Right cardiac atrium (tissue), 5 donors: ENCODE data around the gene HAUS7. TPM values are rescaled to one million over a fixed set of nuclear protein-coding genes. Genes with fewer than 3 reads are reported as not detected.

ENCODE experiments used
- ATAC-seq, 2 donors: fragments of 200-7000 bp; cut with Tn5 transposase; one replicate each; pipeline versions ENCODE4 v1.8.0 to v1.9.1; 2020; ENCODE audit warnings: moderate library complexity in 2 of 2, mild to moderate bottlenecking in 1 of 2
- DNase-seq, 3 donors: peaks; one replicate each; pipeline ENCODE4 v3.0.0-alpha.2; 2020
- H3K27ac ChIP-seq: one replicate; pipeline ENCODE4 v1.5.1; 2013; ENCODE audit warnings: mild to moderate bottlenecking, low read length, control low read depth, moderate library complexity
- H3K27me3 ChIP-seq: one replicate; pipeline ENCODE4 v1.6.1; 2013; ENCODE audit not compliant: control insufficient read depth, insufficient read depth
- H3K4me1 ChIP-seq: one replicate; pipeline ENCODE4 v1.6.1; 2013; ENCODE audit warnings: low read length; ENCODE audit not compliant: control insufficient read depth, insufficient read depth
- H3K4me3 ChIP-seq: one replicate; pipeline ENCODE4 v1.5.1; 2013; ENCODE audit warnings: low read length, control low read depth
- H3K9me3 ChIP-seq: one replicate; pipeline ENCODE4 v1.6.1; 2013; ENCODE audit warnings: low read length; ENCODE audit not compliant: control insufficient read depth
- WGBS: extraction: QIAGEN DNeasy Blood & Tissue Kit; methylation state at CpG from one replicate; pipeline ENCODE4 v1.1.7; 2013; 5-methylcytosine and 5-hydroxymethylcytosine counted together
- intact Hi-C, 4 donors: fragments of 100-400 bp; cut with DNase I; formaldehyde crosslinking; loops; one replicate each; pipeline versions ENCODE4 v1.11.0 to v1.14.0; 2022 to 2023
- polyA plus RNA-seq: library from polyadenylated mRNA; stranded (reverse); fragments of 200-250 nt; gene quantifications from one replicate; pipeline ENCODE4 v1.2.3, GENCODE V29; 2013
- total RNA-seq, 4 donors: library from RNA; stranded (reverse); fragmentation: NEBNext Ultra II Directional; extraction: Animal tissue kit (Norgen Biotek cat#: 25700); gene quantifications; one replicate each; pipeline ENCODE4 v1.2.1, GENCODE V29; 2021
- donor health status: healthy with polysubstance abuse.
- donor health status: DM: no; HTN: yes; CAD: no.
- donor health status: DM: no; HTN: no; CAD: no.
- donor health status: DM: no; HTN: yes; CAD: no; lungs with severe emphysema.
- donor health status: DM: yes; HTN: yes; CAD: no.

HAUS7 gene
- total and polyA plus RNA-seq, 5 donors: 14.5 to 18.3 (median 17.3) TPM

- Histone ChIP-seq H3K4me3 (no peak overlapping the region), H3K9me3 (no peaks in the 10 kb centered on the region), H3K27ac (no peak overlapping the region), H3K4me1 (no peaks in the 10 kb centered on the region), H3K27me3 (no peaks in the 10 kb centered on the region)
- DNase-seq (no peak), ATAC-seq (peak in 1 of 2 donors; percentile 25)
- 88% methylated on average over 17 of the region's 17 CpGs for WGBS
- intact Hi-C loops: no loop called here
These were observed 36.5 kb downstream of the HAUS7 start for GRCh38 chrX:153433781-153434285.

GRCh38 chrX:153433161-153433680 lies 37.2 kb downstream of the HAUS7 start:
- Histone ChIP-seq H3K27ac (no peak overlapping the region), H3K9me3 (no peaks in the 10 kb centered on the region), H3K4me3 (no peak overlapping the region), H3K4me1 (no peaks in the 10 kb centered on the region), H3K27me3 (no peaks in the 10 kb centered on the region)
- DNase-seq (no peak), ATAC-seq (no peak)
- 72% methylated on average over 12 of the region's 12 CpGs for WGBS
- intact Hi-C loops: no loop called here

DNA sequence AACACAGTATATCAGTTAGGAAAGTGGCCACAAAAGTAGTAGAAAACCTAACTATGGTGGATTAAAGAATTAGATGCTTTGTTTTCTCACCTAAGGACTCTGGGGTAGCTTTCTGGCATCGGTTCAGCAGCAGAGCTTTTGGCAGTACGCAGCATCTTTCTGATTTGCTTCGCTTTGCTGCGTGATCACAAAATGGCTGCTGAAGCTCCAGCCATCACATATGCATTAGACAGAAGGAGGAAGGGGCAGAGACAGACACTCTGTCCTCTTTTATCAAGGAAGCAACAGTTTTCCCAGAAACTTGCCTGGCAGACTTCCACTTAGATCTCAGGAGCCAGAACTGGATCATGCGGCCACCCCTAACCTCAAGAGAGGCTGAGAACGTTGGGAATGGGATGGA lies 39.6 kb downstream of the HAUS7 start:
- intact Hi-C loops: no loop called here
- H3K4me3 ChIP-seq: no peak overlapping the region
- H3K27ac ChIP-seq: no peak overlapping the region
- no peaks in the 10 kb centered on the region for H3K27me3 ChIP-seq
- no peak for ATAC-seq
- DNase-seq: no peak
- WGBS: 87% methylated on average over 6 of the region's 6 CpGs
- no peaks in the 10 kb centered on the region for H3K4me1 ChIP-seq
- no peaks in the 10 kb centered on the region for H3K9me3 ChIP-seq

DNA sequence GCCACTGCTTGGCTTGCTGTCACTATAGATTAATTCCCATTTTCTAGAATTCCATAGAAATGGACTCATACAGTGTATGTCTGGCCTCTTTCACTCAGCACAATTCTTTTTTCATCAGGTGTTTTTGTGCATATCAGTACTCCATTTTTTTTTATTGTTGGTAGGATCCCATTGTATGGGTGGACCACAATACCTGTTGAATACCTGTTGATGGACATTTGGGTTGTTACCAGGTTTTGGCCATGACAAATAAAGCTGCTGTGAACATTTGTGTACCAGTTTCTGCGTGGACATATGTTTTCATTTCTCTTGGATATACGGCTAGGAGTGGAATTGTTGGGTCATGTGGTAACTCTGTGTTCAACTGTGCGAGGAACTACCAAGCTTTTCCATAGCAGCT lies 44.2 kb downstream of the HAUS7 start:
- intact Hi-C loops: no loop called here
- DNase-seq (no peak), ATAC-seq (no peak)
- Histone ChIP-seq H3K27me3 (no peaks in the 10 kb centered on the region), H3K4me1 (no peaks in the 10 kb centered on the region), H3K27ac (no peak overlapping the region), H3K9me3 (no peaks in the 10 kb centered on the region), H3K4me3 (no peak overlapping the region)
- 94% methylated on average over 3 of the region's 3 CpGs for WGBS

- intact Hi-C loops: no loop called here
- WGBS: 74% methylated on average over 8 of the region's 8 CpGs
- no peak for ATAC-seq
- H3K4me1 ChIP-seq: no peaks in the 10 kb centered on the region
- DNase-seq: peak in 2 of 3 donors; percentile 57 to 69
- H3K9me3 ChIP-seq: no peaks in the 10 kb centered on the region
- H3K4me3 ChIP-seq: no peak overlapping the region
- no peaks in the 10 kb centered on the region for H3K27me3 ChIP-seq
- H3K27ac ChIP-seq: no peak overlapping the region
These were observed 46.7 kb downstream of the HAUS7 start for GRCh38 chrX:153423652-153424051.

DNA sequence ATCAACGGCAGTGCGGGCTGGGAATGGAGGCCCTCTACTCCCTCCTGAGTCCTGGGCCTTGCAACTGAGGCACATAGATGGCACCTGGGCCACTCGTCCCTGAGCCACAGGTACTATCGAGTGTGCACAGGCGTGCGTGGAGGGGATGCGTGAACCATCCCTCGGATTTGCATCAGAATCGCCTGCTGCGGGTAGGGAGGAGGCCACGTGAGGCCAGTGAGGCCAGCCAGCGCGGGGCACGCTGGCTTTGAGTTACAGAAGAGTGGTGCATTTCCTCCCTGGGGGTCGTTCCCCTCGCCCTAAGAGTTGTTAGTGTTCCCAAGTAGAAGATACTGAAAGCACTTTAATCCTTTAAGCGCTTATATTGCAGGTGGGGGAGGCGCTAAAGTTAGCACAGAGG lies 48.5 kb downstream of the HAUS7 start:
- 90% methylated on average over 18 of the region's 18 CpGs for WGBS
- intact Hi-C loops: no loop called here
- ATAC-seq (no peak), DNase-seq (no peak)
- Histone ChIP-seq H3K4me1 (no peaks in the 10 kb centered on the region), H3K27ac (no peak overlapping the region), H3K27me3 (no peaks in the 10 kb centered on the region), H3K9me3 (no peaks in the 10 kb centered on the region), H3K4me3 (no peak overlapping the region)

- Histone ChIP-seq H3K9me3 (no peaks in the 10 kb centered on the region), H3K27me3 (no peaks in the 10 kb centered on the region), H3K27ac (no peak overlapping the region), H3K4me3 (no peak overlapping the region), H3K4me1 (no peaks in the 10 kb centered on the region)
- peak in 1 of 3 donors; percentile 57 for DNase-seq
- intact Hi-C loops: no loop called here
- no peak for ATAC-seq
- 93% methylated on average over 91 of the region's 91 CpGs for WGBS
These were observed 49.4 kb downstream of the HAUS7 start for GRCh38 chrX:153420851-153421599.

DNA sequence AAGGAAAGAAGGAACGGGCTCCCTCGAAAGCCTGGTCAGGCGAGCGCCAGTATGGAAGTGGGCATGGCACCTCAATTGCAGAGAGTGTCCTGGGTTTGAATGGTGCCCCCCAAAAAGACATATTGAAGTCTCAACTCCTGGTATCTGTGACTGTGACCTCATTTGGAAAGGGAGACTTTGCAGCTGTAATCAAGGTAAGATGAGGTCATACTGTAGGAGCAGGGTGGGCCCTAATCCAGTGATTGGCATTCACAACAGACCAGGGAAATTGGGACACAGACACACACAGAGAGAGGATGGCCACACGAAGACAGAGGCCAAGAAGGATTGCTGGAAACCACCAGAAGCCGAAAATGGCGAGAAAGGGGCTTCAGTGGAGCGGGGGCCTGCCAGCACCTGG lies 52.7 kb downstream of the HAUS7 start:
- H3K9me3 ChIP-seq: no peaks in the 10 kb centered on the region
- no peak overlapping the region for H3K27ac ChIP-seq
- H3K4me3 ChIP-seq: no peak overlapping the region
- no peaks in the 10 kb centered on the region for H3K27me3 ChIP-seq
- 90% methylated on average over 8 of the region's 8 CpGs for WGBS
- DNase-seq: peak in 1 of 3 donors; percentile 3
- intact Hi-C loops: no loop called here
- ATAC-seq: no peak
- no peaks in the 10 kb centered on the region for H3K4me1 ChIP-seq

GRCh38 chrX:153416781-153417450 lies 53.5 kb downstream of the HAUS7 start:
- intact Hi-C loops: no loop called here
- no peak overlapping the region for H3K4me3 ChIP-seq
- peak in 1 of 3 donors; percentile 30 for DNase-seq
- WGBS: 32% methylated on average over 12 of the region's 12 CpGs
- H3K27me3 ChIP-seq: no peaks in the 10 kb centered on the region
- peak in 1 of 2 donors; percentile 19 for ATAC-seq
- no peaks in the 10 kb centered on the region for H3K4me1 ChIP-seq
- H3K27ac ChIP-seq: no peak overlapping the region
- H3K9me3 ChIP-seq: no peaks in the 10 kb centered on the region

DNA sequence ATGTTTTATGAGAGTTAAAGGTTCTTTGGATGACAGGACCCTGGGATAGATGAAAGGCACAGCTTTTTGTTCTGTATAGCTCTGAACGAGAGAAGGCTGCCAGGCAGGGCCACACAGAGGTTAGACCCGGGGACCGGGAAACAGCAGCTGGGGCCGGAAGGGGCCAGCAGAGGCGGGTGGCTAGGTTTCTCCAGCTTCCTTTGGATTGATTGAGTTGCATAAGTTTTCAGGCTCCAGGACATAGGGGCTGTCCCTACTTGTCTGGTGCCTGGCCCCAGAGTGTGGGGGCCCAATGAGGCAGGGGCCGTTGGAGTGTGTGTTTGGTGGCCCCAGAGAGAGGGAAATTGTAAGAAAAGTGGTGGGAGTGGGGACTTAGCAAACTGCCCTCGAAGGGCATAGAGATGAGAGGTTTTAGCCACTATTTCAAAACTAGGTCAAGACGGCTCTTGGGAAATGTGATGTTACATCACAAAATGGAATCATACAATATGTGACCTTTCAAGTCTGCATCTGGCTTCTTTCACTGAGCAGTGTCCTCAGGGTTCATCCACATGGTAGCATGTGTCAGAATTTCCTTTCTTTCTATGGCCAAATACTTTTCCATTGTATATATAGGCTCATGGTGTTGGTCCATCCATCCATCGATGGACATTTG lies 55.4 kb downstream of the HAUS7 start:
- peak overlapping the region; percentile 59 for H3K27ac ChIP-seq
- WGBS: 56% methylated on average over 9 of the region's 9 CpGs
- peak; percentile 38 to 44 for ATAC-seq
- intact Hi-C loops: no loop called here
- H3K4me3 ChIP-seq: no peak overlapping the region
- DNase-seq: peak in 2 of 3 donors; percentile 56 to 58
- H3K27me3 ChIP-seq: no peaks in the 10 kb centered on the region
- H3K9me3 ChIP-seq: no peaks in the 10 kb centered on the region
- H3K4me1 ChIP-seq: no peaks in the 10 kb centered on the region

- ATAC-seq: no peak
- intact Hi-C loops: no loop called here
- peak in 1 of 3 donors; percentile 25 for DNase-seq
- WGBS: 85% methylated on average over 11 of the region's 11 CpGs
- H3K4me3 ChIP-seq: no peak overlapping the region
- no peaks in the 10 kb centered on the region for H3K27me3 ChIP-seq
- H3K27ac ChIP-seq: no peak overlapping the region
- H3K4me1 ChIP-seq: no peaks in the 10 kb centered on the region
- H3K9me3 ChIP-seq: no peaks in the 10 kb centered on the region
These were observed 56.6 kb downstream of the HAUS7 start for GRCh38 chrX:153413731-153414130.
